HEK293 (cell line): Measurements from ENCODE around the gene PTH2R.
"Not testable (repeated sequence)": the region's sequence is repeated elsewhere in the genome, so short reads cannot be mapped to it uniquely, and the experiment has no call there.

Experiments
- ZNF37A ChIP-seq: fragments of 450-650 bp; IDR thresholded peaks from 2 replicates; pipeline ENCODE4 v1.5.1; 2018; ENCODE audit warnings: missing biosample characterization, missing genetic modification characterization
- ZNF830 ChIP-seq: fragments of 450-650 bp; IDR thresholded peaks from 2 replicates; pipeline ENCODE4 v1.5.0; 2018; ENCODE audit warnings: missing biosample characterization, missing genetic modification characterization, low read depth, mild to moderate bottlenecking, moderate library complexity
- TF ChIP-seq, protein P1 (sequence below): fragments of 450-650 bp; formaldehyde crosslinking; IDR thresholded peaks from 2 replicates; pipeline ENCODE4 v1.5.1; 2016; ENCODE audit warnings: missing biosample characterization, missing genetic modification characterization
- TF ChIP-seq, protein P2 (sequence below): fragments of 450-650 bp; formaldehyde crosslinking; IDR thresholded peaks from 2 replicates; pipeline ENCODE4 v1.5.1; 2016; ENCODE audit warnings: missing biosample characterization, missing genetic modification characterization
- TF ChIP-seq, protein P3 (sequence below): fragments of 450-650 bp; formaldehyde crosslinking; IDR thresholded peaks from 2 replicates; pipeline ENCODE4 v1.5.1; 2016; ENCODE audit warnings: missing biosample characterization, missing genetic modification characterization, low read depth

DNA sequence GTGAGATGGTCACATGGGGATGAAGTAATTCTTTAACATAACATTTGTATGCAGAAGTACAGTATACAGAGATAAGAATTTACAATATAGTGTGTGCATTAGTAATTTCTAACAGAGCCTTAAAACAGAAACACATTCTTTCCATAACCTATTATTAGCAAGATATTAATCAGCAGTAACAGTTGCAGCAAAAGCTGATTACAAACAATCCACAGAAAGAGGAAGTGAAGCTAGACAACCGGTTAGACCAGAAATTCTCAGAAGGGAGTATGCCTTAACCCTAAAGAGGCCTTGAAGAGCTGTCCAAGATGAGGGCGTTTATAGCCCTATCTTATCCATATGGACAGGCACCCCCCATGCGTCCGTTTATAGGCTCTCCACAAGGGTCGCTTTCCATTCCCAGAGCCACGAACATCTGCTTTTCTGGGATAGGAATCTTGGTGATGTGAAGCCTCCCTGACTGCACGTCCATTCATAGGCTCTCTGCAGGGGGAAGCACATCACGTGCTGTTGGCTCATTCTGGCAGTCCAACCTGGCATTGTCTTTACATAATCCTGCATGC is 75.9 kb downstream of the PTH2R start:
- TF ChIP-seq, protein P1, sequence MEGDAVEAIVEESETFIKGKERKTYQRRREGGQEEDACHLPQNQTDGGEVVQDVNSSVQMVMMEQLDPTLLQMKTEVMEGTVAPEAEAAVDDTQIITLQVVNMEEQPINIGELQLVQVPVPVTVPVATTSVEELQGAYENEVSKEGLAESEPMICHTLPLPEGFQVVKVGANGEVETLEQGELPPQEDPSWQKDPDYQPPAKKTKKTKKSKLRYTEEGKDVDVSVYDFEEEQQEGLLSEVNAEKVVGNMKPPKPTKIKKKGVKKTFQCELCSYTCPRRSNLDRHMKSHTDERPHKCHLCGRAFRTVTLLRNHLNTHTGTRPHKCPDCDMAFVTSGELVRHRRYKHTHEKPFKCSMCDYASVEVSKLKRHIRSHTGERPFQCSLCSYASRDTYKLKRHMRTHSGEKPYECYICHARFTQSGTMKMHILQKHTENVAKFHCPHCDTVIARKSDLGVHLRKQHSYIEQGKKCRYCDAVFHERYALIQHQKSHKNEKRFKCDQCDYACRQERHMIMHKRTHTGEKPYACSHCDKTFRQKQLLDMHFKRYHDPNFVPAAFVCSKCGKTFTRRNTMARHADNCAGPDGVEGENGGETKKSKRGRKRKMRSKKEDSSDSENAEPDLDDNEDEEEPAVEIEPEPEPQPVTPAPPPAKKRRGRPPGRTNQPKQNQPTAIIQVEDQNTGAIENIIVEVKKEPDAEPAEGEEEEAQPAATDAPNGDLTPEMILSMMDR (tag by site-specific recombination): not testable (repeated sequence)
- not testable (repeated sequence) for TF ChIP-seq ZNF830 (tag by site-specific recombination); ZNF37A
- TF ChIP-seq, protein P2, sequence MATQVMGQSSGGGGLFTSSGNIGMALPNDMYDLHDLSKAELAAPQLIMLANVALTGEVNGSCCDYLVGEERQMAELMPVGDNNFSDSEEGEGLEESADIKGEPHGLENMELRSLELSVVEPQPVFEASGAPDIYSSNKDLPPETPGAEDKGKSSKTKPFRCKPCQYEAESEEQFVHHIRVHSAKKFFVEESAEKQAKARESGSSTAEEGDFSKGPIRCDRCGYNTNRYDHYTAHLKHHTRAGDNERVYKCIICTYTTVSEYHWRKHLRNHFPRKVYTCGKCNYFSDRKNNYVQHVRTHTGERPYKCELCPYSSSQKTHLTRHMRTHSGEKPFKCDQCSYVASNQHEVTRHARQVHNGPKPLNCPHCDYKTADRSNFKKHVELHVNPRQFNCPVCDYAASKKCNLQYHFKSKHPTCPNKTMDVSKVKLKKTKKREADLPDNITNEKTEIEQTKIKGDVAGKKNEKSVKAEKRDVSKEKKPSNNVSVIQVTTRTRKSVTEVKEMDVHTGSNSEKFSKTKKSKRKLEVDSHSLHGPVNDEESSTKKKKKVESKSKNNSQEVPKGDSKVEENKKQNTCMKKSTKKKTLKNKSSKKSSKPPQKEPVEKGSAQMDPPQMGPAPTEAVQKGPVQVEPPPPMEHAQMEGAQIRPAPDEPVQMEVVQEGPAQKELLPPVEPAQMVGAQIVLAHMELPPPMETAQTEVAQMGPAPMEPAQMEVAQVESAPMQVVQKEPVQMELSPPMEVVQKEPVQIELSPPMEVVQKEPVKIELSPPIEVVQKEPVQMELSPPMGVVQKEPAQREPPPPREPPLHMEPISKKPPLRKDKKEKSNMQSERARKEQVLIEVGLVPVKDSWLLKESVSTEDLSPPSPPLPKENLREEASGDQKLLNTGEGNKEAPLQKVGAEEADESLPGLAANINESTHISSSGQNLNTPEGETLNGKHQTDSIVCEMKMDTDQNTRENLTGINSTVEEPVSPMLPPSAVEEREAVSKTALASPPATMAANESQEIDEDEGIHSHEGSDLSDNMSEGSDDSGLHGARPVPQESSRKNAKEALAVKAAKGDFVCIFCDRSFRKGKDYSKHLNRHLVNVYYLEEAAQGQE: not testable (repeated sequence)
- TF ChIP-seq, protein P3, sequence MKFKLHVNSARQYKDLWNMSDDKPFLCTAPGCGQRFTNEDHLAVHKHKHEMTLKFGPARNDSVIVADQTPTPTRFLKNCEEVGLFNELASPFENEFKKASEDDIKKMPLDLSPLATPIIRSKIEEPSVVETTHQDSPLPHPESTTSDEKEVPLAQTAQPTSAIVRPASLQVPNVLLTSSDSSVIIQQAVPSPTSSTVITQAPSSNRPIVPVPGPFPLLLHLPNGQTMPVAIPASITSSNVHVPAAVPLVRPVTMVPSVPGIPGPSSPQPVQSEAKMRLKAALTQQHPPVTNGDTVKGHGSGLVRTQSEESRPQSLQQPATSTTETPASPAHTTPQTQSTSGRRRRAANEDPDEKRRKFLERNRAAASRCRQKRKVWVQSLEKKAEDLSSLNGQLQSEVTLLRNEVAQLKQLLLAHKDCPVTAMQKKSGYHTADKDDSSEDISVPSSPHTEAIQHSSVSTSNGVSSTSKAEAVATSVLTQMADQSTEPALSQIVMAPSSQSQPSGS (tag by site-specific recombination): not testable (repeated sequence)
